ENCODE results near the gene ANKRD12. TPM values are rescaled to one million over a fixed set of nuclear protein-coding genes. Genes with fewer than 3 reads are reported as not detected.

ANKRD12 gene
- total and polyA plus RNA-seq, 2 of the 4 experiments (the other 2 are of a cell fraction): 2.6 to 12.9 TPM

GRCh38 chr18:9325716-9326115, 189.1 kb downstream of the ANKRD12 start:
- H3K27me3 ChIP-seq (ENCODE audit: control insufficient read depth, insufficient read depth, low read length): no peaks in the 10 kb centered on the region

More at GRCh38 chr18:9325716-9326115, 189.1 kb downstream of the ANKRD12 start:
- Histone ChIP-seq H3K9ac (ENCODE audit: low read depth, low read length) (no peak overlapping the region), H3K4me1 (ENCODE audit: control insufficient read depth, insufficient read depth, low read length) (peaks cover 16% of the 10 kb centered on the region), H3K14ac (replicated peaks; ENCODE audit: low read depth, low read length) (no peak overlapping the region), H3K27ac (ENCODE audit: insufficient read depth, low read length) (no peak overlapping the region), H4K5ac (ENCODE audit: low read depth, low read length) (no peak overlapping the region), H4K20me1 (ENCODE audit: insufficient read depth, low read length) (no peaks in the 10 kb centered on the region), H3K23ac (ENCODE audit: low read depth, low read length) (no peak overlapping the region), H3K4me2 (ENCODE audit: low read depth, low read length) (no peak overlapping the region), H2AK9ac (replicated peaks; ENCODE audit: low read depth, low read length, poor library complexity) (no peak overlapping the region), H2AK5ac (ENCODE audit: low read depth, low read length) (no peak overlapping the region), H3K36me3 (ENCODE audit: control insufficient read depth, insufficient read depth, low read length) (no peaks in the 10 kb centered on the region), H3K9me3 (ENCODE audit: control insufficient read depth, insufficient read depth, low read length) (peaks cover 3% of the 10 kb centered on the region), H2AFZ (replicated peaks; ENCODE audit: low read length, poor library complexity) (no peak overlapping the region), H4K91ac (ENCODE audit: insufficient read depth, low read depth, low read length) (no peak overlapping the region), H3K9me1 (ENCODE audit: insufficient read depth, low read length) (peaks cover 12% of the 10 kb centered on the region), H2BK120ac (ENCODE audit: low read depth, low read length) (peak overlapping the region; percentile 12; the same call in 1 of the 2 replicates), H3K18ac (ENCODE audit: low read depth, low read length) (no peak overlapping the region), H3K4me3 (ENCODE audit: insufficient read depth, low read depth, low read length) (no peak overlapping the region), H2BK15ac (ENCODE audit: low read depth, low read length) (no peak overlapping the region), H4K8ac (ENCODE audit: low read depth in 2 of 2, low read length in 2 of 2) (no peak overlapping the region), H3K56ac (ENCODE audit: extremely low read depth, insufficient read depth, low read length) (no peak overlapping the region), H3K4ac (ENCODE audit: low read depth, low read length) (peak overlapping the region; percentile 11; the same call in 1 of the 2 replicates), H2BK20ac (ENCODE audit: low read depth, low read length) (no peak overlapping the region), H2BK5ac (ENCODE audit: low read depth, low read length, poor library complexity, severe bottlenecking) (no peak overlapping the region), H3K79me1 (ENCODE audit: low read depth in 1 of 2, low read length in 2 of 2) (peaks cover 15 to 31% of the 10 kb centered on the region in 2 experiments; a peak in 3 of 4 replicates)
- CTCF ChIA-PET: no interaction called here
- ATAC-seq (ENCODE audit: low read depth) (no peak), DNase-seq (no peak)
- dilution Hi-C loops (cut with HindIII; ENCODE audit: low sequenced_read_pairs, unreplicated experiment) (no loop called here), intact Hi-C loops (cut with micrococcal nuclease) (no loop called here), in situ Hi-C loops (cut with MboI; ENCODE audit: low sequenced_read_pairs) (no loop called here)
- BruUV-seq (replicated peaks): no TSS peak
- POLR2A ChIA-PET (ENCODE audit: unreplicated experiment): no interaction called here
- TF ChIP-seq MAFK (IDR thresholded peaks at IDR 0.05; ENCODE audit: low read depth, low read length): no peak
- no peak for TF ChIP-seq RCOR1 (IDR thresholded peaks at IDR 0.05; ENCODE audit: insufficient replicate concordance, low read length)
- no peak for TF ChIP-seq MAZ (IDR thresholded peaks at IDR 0.05; ENCODE audit: borderline replicate concordance, low read depth, low read length)
- 50% methylated on average over 1 of the region's 2 CpGs; no CpG with 5 or more reads in 1 of the 2 experiments for WGBS, 2 experiments (ENCODE audit: extremely low coverage in 2 of 2, insufficient read length in 1 of 2)
